SK-N-SH treated with all-trans-retinoic acid at 6 μM for 48 hours (cell line): Measurements from ENCODE around the gene TMPRSS6.

ENCODE experiments used
- ATAC-seq: fragments of 200-7000 bp; cut with Tn5 transposase; 3 replicates; pipeline ENCODE4 v1.9.1; 2020; ENCODE audit warnings: mild to moderate bottlenecking, moderate library complexity
- ARNTL ChIP-seq: fragments of 450-650 bp; formaldehyde crosslinking; IDR thresholded peaks from 2 replicates; pipeline ENCODE4 v1.5.0; 2020; ENCODE audit warnings: low read depth, mild to moderate bottlenecking, moderate library complexity, borderline replicate concordance
- BACH2 ChIP-seq: fragments of 250-450 bp; sonication (Bioruptor Pico); IDR thresholded peaks from 2 replicates; pipeline ENCODE4 v1.9.0; 2021; ENCODE audit warnings: mild to moderate bottlenecking, borderline replicate concordance
- CSDC2 ChIP-seq: fragments of 250-450 bp; sonication (Bioruptor Pico); IDR thresholded peaks from 2 replicates; pipeline ENCODE4 v1.5.0; 2020; ENCODE audit warnings: mild to moderate bottlenecking, moderate library complexity
- ESRRG ChIP-seq: fragments of 250-450 bp; sonication (Bioruptor Pico); IDR thresholded peaks from 2 replicates; pipeline ENCODE4 v1.6.1; 2021; ENCODE audit warnings: mild to moderate bottlenecking
- GLIS3 ChIP-seq: fragments of 250-450 bp; sonication (Bioruptor Pico); IDR thresholded peaks from 2 replicates; pipeline ENCODE4 v1.5.0; 2020; ENCODE audit warnings: mild to moderate bottlenecking, moderate library complexity
- ISL1 ChIP-seq: fragments of 250-450 bp; sonication (Bioruptor Pico); IDR thresholded peaks from 2 replicates; pipeline ENCODE4 v2.1.2; 2022; ENCODE audit warnings: mild to moderate bottlenecking, moderate library complexity
- PATZ1 ChIP-seq: fragments of 250-450 bp; sonication (Bioruptor Pico); IDR thresholded peaks from 2 replicates; pipeline ENCODE4 v1.8.0; 2020; ENCODE audit warnings: mild to moderate bottlenecking, moderate library complexity, borderline replicate concordance
- POU6F1 ChIP-seq: fragments of 250-450 bp; sonication (Bioruptor Pico); IDR thresholded peaks from 2 replicates; pipeline ENCODE4 v1.8.0; 2021; ENCODE audit warnings: low read depth, mild to moderate bottlenecking, moderate library complexity, borderline replicate concordance
- SNAI2 ChIP-seq: fragments of 250-450 bp; sonication (Bioruptor Pico); IDR thresholded peaks from 2 replicates; pipeline ENCODE4 v1.5.0; 2020; ENCODE audit warnings: mild to moderate bottlenecking, moderate library complexity
- TOX ChIP-seq: fragments of 250-450 bp; sonication (Bioruptor Pico); IDR thresholded peaks from 2 replicates; pipeline ENCODE4 v1.8.0; 2021; ENCODE audit warnings: mild to moderate bottlenecking, moderate library complexity, borderline replicate concordance
- ZFP3 ChIP-seq: fragments of 250-450 bp; sonication (Bioruptor Pico); IDR thresholded peaks from 2 replicates; pipeline ENCODE4 v1.5.0; 2020; ENCODE audit warnings: mild to moderate bottlenecking, moderate library complexity
- ZFP30 ChIP-seq: fragments of 450-650 bp; formaldehyde crosslinking; IDR thresholded peaks from 2 replicates; pipeline ENCODE4 v1.5.0; 2022; ENCODE audit warnings: mild to moderate bottlenecking, moderate library complexity
- ZNF565 ChIP-seq: fragments of 450-650 bp; formaldehyde crosslinking; conservative IDR thresholded peaks from 2 replicates; pipeline ENCODE4 v1.5.0; 2020; ENCODE audit warnings: low read depth, mild to moderate bottlenecking, moderate library complexity
- ZNF70 ChIP-seq: fragments of 450-650 bp; formaldehyde crosslinking; IDR thresholded peaks from 2 replicates; pipeline ENCODE4 v1.5.0; 2020; ENCODE audit warnings: mild to moderate bottlenecking, moderate library complexity
- ZNF8 ChIP-seq: fragments of 450-650 bp; formaldehyde crosslinking; IDR thresholded peaks from 2 replicates; pipeline ENCODE4 v1.5.0; 2020; ENCODE audit warnings: mild to moderate bottlenecking, moderate library complexity
- TF ChIP-seq, protein P1 (sequence below): fragments of 250-450 bp; sonication (Bioruptor Pico); IDR thresholded peaks from 2 replicates; pipeline ENCODE4 v1.5.0; 2020; ENCODE audit warnings: mild to moderate bottlenecking, moderate library complexity
- TF ChIP-seq, protein P2 (sequence below): fragments of 250-450 bp; sonication (Bioruptor Pico); IDR thresholded peaks from 2 replicates; pipeline ENCODE4 v1.5.1; 2021; ENCODE audit warnings: mild to moderate bottlenecking, moderate library complexity
- TF ChIP-seq, protein P3 (sequence below): fragments of 250-450 bp; sonication (Bioruptor Pico); IDR thresholded peaks from 2 replicates; pipeline ENCODE4 v1.5.1; 2020; ENCODE audit warnings: low read depth, mild to moderate bottlenecking, moderate library complexity

TMPRSS6 gene

GRCh38 chr22:37090920-37091695, 18.4 kb downstream of the TMPRSS6 start:
- ATAC-seq = no peak

DNA sequence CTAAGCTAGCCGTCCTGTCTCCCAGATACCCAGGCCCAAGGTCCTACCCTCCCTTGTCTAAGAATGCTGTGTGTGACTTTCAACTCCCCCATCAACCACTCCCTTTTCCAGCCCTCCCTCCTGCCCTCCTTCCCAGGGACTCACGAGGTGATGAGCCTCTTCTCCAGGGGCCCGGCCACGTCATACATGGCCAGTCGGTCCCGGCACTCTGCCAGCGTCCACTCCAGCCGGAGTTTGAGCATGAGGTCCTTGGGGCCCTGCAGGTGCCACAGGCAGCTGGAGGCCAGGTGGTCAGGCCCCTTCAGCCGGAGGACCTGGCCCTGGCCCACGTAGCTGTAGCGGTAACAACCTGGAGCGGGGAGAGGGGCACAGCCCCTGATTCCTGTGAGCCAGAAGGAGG, 20.1 kb downstream of the TMPRSS6 start:
- no peak for ATAC-seq
- TF ChIP-seq ZFP3 (CRISPR knock-in tag) = no peak

More at GRCh38 chr22:37090920-37091695, 18.4 kb downstream of the TMPRSS6 start:
- TF ChIP-seq TOX (CRISPR knock-in tag) (no peak), ESRRG (CRISPR knock-in tag) (no peak)
- TF ChIP-seq, protein P1, sequence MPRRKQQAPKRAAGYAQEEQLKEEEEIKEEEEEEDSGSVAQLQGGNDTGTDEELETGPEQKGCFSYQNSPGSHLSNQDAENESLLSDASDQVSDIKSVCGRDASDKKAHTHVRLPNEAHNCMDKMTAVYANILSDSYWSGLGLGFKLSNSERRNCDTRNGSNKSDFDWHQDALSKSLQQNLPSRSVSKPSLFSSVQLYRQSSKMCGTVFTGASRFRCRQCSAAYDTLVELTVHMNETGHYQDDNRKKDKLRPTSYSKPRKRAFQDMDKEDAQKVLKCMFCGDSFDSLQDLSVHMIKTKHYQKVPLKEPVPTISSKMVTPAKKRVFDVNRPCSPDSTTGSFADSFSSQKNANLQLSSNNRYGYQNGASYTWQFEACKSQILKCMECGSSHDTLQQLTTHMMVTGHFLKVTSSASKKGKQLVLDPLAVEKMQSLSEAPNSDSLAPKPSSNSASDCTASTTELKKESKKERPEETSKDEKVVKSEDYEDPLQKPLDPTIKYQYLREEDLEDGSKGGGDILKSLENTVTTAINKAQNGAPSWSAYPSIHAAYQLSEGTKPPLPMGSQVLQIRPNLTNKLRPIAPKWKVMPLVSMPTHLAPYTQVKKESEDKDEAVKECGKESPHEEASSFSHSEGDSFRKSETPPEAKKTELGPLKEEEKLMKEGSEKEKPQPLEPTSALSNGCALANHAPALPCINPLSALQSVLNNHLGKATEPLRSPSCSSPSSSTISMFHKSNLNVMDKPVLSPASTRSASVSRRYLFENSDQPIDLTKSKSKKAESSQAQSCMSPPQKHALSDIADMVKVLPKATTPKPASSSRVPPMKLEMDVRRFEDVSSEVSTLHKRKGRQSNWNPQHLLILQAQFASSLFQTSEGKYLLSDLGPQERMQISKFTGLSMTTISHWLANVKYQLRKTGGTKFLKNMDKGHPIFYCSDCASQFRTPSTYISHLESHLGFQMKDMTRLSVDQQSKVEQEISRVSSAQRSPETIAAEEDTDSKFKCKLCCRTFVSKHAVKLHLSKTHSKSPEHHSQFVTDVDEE (CRISPR knock-in tag) = no peak
- TF ChIP-seq, all 23 proteins: peak for 0

GRCh38 chr22:37088750-37089408, 20.6 kb downstream of the TMPRSS6 start:
- TF ChIP-seq PATZ1 (CRISPR knock-in tag) (no peak), ZFP30 (CRISPR knock-in tag) (no peak), CSDC2 (CRISPR knock-in tag) (no peak), POU6F1 (CRISPR knock-in tag) (no peak), ESRRG (CRISPR knock-in tag) (no peak), TOX (CRISPR knock-in tag) (no peak), ZNF70 (CRISPR knock-in tag) (no peak), ZNF8 (CRISPR knock-in tag) (no peak), BACH2 (CRISPR knock-in tag) (no peak), ARNTL (CRISPR knock-in tag) (no peak), ZNF565 (CRISPR knock-in tag) (no peak), SNAI2 (CRISPR knock-in tag) (no peak), ZFP3 (CRISPR knock-in tag) (no peak), GLIS3 (no peak), ISL1 (CRISPR knock-in tag) (no peak)
- TF ChIP-seq, protein P2, sequence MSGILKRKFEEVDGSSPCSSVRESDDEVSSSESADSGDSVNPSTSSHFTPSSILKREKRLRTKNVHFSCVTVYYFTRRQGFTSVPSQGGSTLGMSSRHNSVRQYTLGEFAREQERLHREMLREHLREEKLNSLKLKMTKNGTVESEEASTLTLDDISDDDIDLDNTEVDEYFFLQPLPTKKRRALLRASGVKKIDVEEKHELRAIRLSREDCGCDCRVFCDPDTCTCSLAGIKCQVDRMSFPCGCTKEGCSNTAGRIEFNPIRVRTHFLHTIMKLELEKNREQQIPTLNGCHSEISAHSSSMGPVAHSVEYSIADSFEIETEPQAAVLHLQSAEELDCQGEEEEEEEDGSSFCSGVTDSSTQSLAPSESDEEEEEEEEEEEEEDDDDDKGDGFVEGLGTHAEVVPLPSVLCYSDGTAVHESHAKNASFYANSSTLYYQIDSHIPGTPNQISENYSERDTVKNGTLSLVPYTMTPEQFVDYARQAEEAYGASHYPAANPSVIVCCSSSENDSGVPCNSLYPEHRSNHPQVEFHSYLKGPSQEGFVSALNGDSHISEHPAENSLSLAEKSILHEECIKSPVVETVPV (CRISPR knock-in tag) = no peak
- TF ChIP-seq, protein P3, sequence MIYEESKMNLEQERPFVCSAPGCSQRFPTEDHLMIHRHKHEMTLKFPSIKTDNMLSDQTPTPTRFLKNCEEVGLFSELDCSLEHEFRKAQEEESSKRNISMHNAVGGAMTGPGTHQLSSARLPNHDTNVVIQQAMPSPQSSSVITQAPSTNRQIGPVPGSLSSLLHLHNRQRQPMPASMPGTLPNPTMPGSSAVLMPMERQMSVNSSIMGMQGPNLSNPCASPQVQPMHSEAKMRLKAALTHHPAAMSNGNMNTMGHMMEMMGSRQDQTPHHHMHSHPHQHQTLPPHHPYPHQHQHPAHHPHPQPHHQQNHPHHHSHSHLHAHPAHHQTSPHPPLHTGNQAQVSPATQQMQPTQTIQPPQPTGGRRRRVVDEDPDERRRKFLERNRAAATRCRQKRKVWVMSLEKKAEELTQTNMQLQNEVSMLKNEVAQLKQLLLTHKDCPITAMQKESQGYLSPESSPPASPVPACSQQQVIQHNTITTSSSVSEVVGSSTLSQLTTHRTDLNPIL (CRISPR knock-in tag) = no peak
- ATAC-seq = no peak
